ENCODE measurements around the gene KRT28.
A peak's percentile ranks its signal among the peaks of the same experiment; 100 is the strongest.

The KRT28 gene

GRCh38 chr17:40809721-40810421 lies 10.1 kb upstream of the KRT28 start:
- TF ChIP-seq CTCF (conservative IDR thresholded peaks at IDR 0.05) (no peak), ZFX (IDR thresholded peaks at IDR 0.05) (no peak)

GRCh38 chr17:40806131-40806530 lies 6.4 kb upstream of the KRT28 start:
- no peak for TF ChIP-seq ZFX (IDR thresholded peaks at IDR 0.05)
- no peak overlapping the region for H3K27ac ChIP-seq

More at GRCh38 chr17:40809721-40810421, 10.1 kb upstream of the KRT28 start:
- H3K27ac ChIP-seq: no peak overlapping the region

GRCh38 chr17:40803617-40804082 lies 3.9 kb upstream of the KRT28 start:
- TF ChIP-seq ZFX (IDR thresholded peaks at IDR 0.05) (no peak), CTCF (conservative IDR thresholded peaks at IDR 0.05) (peak; percentile 97)
- H3K27ac ChIP-seq: no peak overlapping the region

GRCh38 chr17:40801157-40801556 lies 1.4 kb upstream of the KRT28 start:
- TF ChIP-seq ZFX (IDR thresholded peaks at IDR 0.05) (no peak), CTCF (conservative IDR thresholded peaks at IDR 0.05) (no peak)
- no peak overlapping the region for H3K27ac ChIP-seq

- no peak for TF ChIP-seq CTCF (conservative IDR thresholded peaks at IDR 0.05)
- TF ChIP-seq ZFX (IDR thresholded peaks at IDR 0.05): no peak
- no peak overlapping the region for H3K27ac ChIP-seq
Observed at GRCh38 chr17:40800381-40800780, 622 bp upstream of the KRT28 start.

GRCh38 chr17:40796846-40797245 lies 2.9 kb downstream of the KRT28 start:
- no peak overlapping the region for H3K27ac ChIP-seq
- TF ChIP-seq CTCF (conservative IDR thresholded peaks at IDR 0.05) (no peak), ZFX (IDR thresholded peaks at IDR 0.05) (no peak)

- H3K27ac ChIP-seq: no peak overlapping the region
- no peak for TF ChIP-seq ZFX (IDR thresholded peaks at IDR 0.05)
- no peak for TF ChIP-seq CTCF (conservative IDR thresholded peaks at IDR 0.05)
Observed at GRCh38 chr17:40795019-40795667, 4.6 kb downstream of the KRT28 start.

All from C4-2B (cell line).